HFFc6 (cell line): ENCODE measurements around the gene P3R3URF. TPM values are rescaled to one million over a fixed set of nuclear protein-coding genes. Genes with fewer than 3 reads are reported as not detected.
"Not testable (repeated sequence)": the region's sequence is repeated elsewhere in the genome, so short reads cannot be mapped to it uniquely, and the experiment has no call there.

Source experiments
- DNase-seq: peaks from one replicate; pipeline ENCODE4 v3.0.0-alpha.2; 2018
- H3K27ac Mint-ChIP-seq: 2 replicates; pipeline ENCODE4 v1.8.0; 2020; ENCODE audit warnings: mild to moderate bottlenecking, mixed read lengths
- H3K27me3 Mint-ChIP-seq: 2 replicates; pipeline ENCODE4 v1.8.0; 2021; ENCODE audit warnings: mild to moderate bottlenecking, moderate library complexity, mixed read lengths; ENCODE audit not compliant: insufficient read depth
- H3K36me3 Mint-ChIP-seq: 2 replicates; pipeline ENCODE4 v1.8.0; 2021; ENCODE audit warnings: low read depth, mixed read lengths
- H3K4me1 Mint-ChIP-seq: 2 replicates; pipeline ENCODE4 v1.8.0; 2020; ENCODE audit warnings: low read depth, mixed read lengths
- H3K4me3 Mint-ChIP-seq: 2 replicates; pipeline ENCODE4 v1.8.0; 2020; ENCODE audit warnings: mild to moderate bottlenecking, moderate library complexity, mixed read lengths
- H3K9me3 Mint-ChIP-seq: 2 replicates; pipeline ENCODE4 v1.8.0; 2020; ENCODE audit warnings: mild to moderate bottlenecking, mixed read lengths
- CTCF ChIP-seq: fragments of 200-600 bp; sonication (generic); IDR thresholded peaks from 2 replicates; pipeline ENCODE4 v1.5.0; 2021; ENCODE audit warnings: antibody characterized with exemption, mild to moderate bottlenecking
- long read RNA-seq: library from polyadenylated mRNA; unstranded; transcript quantifications from one replicate; pipeline ENCODE4 v2.0.0, GENCODE V29; 2019
- total RNA-seq, 6 experiments: library from RNA; stranded (reverse); fragmentation: NEBNext Ultra II Directional; extraction: Animal tissue kit (Norgen Biotek cat#: 25700); gene quantifications; 2 replicates in 1 of 6; 3 replicates in 5 of 6; pipeline ENCODE4 v1.2.3, GENCODE V29; 2021

The P3R3URF gene
- not detected for total RNA-seq
- long read RNA-seq = 0 reads

GRCh38 chr1:46176211-46176865, at the start of gene P3R3URF:
Gene P3R3URF, minus strand, starts transcription at chr1:46176488. Its CDS starts 17 bp downstream, at chr1:46176471.
- DNase-seq = no peak
- H3K4me1 Mint-ChIP-seq = peaks cover 7% of the 10 kb centered on the region; the same call in 1 of the 2 replicates
- H3K4me3 Mint-ChIP-seq = no peak within 1 kb of the TSS
- H3K36me3 Mint-ChIP-seq = no peaks in the 10 kb centered on the region
- H3K27me3 Mint-ChIP-seq = peaks cover 1% of the 10 kb centered on the region
- H3K9me3 Mint-ChIP-seq = no peaks in the 10 kb centered on the region
- no peak within 1 kb of the TSS for H3K27ac Mint-ChIP-seq
- TF ChIP-seq CTCF = no peak

- no peak overlapping the region for H3K27ac Mint-ChIP-seq
- peaks cover 4% of the 10 kb centered on the region; the same call in 1 of the 2 replicates for H3K27me3 Mint-ChIP-seq
- H3K9me3 Mint-ChIP-seq = no peaks in the 10 kb centered on the region
- H3K4me3 Mint-ChIP-seq = no peak overlapping the region
- H3K36me3 Mint-ChIP-seq = no peaks in the 10 kb centered on the region; the same call in 1 of the 2 replicates
- H3K4me1 Mint-ChIP-seq = peaks cover 11% of the 10 kb centered on the region
- DNase-seq = no peak
- no peak for TF ChIP-seq CTCF
Observed at GRCh38 chr1:46224966-46225365, 48.7 kb upstream of the P3R3URF start.

GRCh38 chr1:46223472-46223943, 47.2 kb upstream of the P3R3URF start:
- peak; percentile 83 for DNase-seq
- peak overlapping the region; percentile 69 for H3K27ac Mint-ChIP-seq
- peaks cover 11% of the 10 kb centered on the region for H3K4me1 Mint-ChIP-seq
- peak overlapping the region; percentile 33; the same call in 1 of the 2 replicates for H3K4me3 Mint-ChIP-seq
- TF ChIP-seq CTCF = peak; percentile 96
- no peaks in the 10 kb centered on the region for H3K9me3 Mint-ChIP-seq
- H3K36me3 Mint-ChIP-seq = no peaks in the 10 kb centered on the region; the same call in 1 of the 2 replicates
- peaks cover 4% of the 10 kb centered on the region; the same call in 1 of the 2 replicates for H3K27me3 Mint-ChIP-seq

- H3K27me3 Mint-ChIP-seq, H3K4me3 Mint-ChIP-seq: not testable (repeated sequence)
- peaks cover 11% of the 10 kb centered on the region for H3K4me1 Mint-ChIP-seq
Observed at GRCh38 chr1:46223055-46223454, 46.8 kb upstream of the P3R3URF start.

GRCh38 chr1:46221749-46222148, 45.5 kb upstream of the P3R3URF start:
- no peak overlapping the region for H3K27ac Mint-ChIP-seq

More at GRCh38 chr1:46223055-46223454, 46.8 kb upstream of the P3R3URF start:
- H3K36me3 Mint-ChIP-seq, H3K9me3 Mint-ChIP-seq, DNase-seq, H3K27ac Mint-ChIP-seq: not testable (repeated sequence)

More at GRCh38 chr1:46221749-46222148, 45.5 kb upstream of the P3R3URF start:
- no peak for DNase-seq
- H3K27me3 Mint-ChIP-seq = peaks cover 4% of the 10 kb centered on the region; the same call in 1 of the 2 replicates
- no peak for TF ChIP-seq CTCF
- H3K4me3 Mint-ChIP-seq = no peak overlapping the region
- no peaks in the 10 kb centered on the region for H3K9me3 Mint-ChIP-seq
- H3K36me3 Mint-ChIP-seq = no peaks in the 10 kb centered on the region; the same call in 1 of the 2 replicates
- H3K4me1 Mint-ChIP-seq = peaks cover 11% of the 10 kb centered on the region
